ENCODE measurements around the gene PPP1R14D.

GRCh38 chr15:40799523-40799922, 29.0 kb downstream of the PPP1R14D start:
- TF ChIP-seq, protein P1, sequence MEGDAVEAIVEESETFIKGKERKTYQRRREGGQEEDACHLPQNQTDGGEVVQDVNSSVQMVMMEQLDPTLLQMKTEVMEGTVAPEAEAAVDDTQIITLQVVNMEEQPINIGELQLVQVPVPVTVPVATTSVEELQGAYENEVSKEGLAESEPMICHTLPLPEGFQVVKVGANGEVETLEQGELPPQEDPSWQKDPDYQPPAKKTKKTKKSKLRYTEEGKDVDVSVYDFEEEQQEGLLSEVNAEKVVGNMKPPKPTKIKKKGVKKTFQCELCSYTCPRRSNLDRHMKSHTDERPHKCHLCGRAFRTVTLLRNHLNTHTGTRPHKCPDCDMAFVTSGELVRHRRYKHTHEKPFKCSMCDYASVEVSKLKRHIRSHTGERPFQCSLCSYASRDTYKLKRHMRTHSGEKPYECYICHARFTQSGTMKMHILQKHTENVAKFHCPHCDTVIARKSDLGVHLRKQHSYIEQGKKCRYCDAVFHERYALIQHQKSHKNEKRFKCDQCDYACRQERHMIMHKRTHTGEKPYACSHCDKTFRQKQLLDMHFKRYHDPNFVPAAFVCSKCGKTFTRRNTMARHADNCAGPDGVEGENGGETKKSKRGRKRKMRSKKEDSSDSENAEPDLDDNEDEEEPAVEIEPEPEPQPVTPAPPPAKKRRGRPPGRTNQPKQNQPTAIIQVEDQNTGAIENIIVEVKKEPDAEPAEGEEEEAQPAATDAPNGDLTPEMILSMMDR (IDR thresholded peaks at IDR 0.05), result no peak
- no peak for TF ChIP-seq ZFX (IDR thresholded peaks at IDR 0.05; ENCODE audit: borderline replicate concordance)

All from 22Rv1 (cell line).